ENCODE measurements around the gene NEK4. TPM values are rescaled to one million over a fixed set of nuclear protein-coding genes. Genes with fewer than 3 reads are reported as not detected.
A peak's percentile ranks its signal among the peaks of the same experiment; 100 is the strongest.

NEK4 gene
- total and polyA plus RNA-seq, 2 of the 13 experiments (the other 11 are each of a cell fraction or from before 2014, with no cell fraction given), result 16.5 to 38.0 TPM

- TF ChIP-seq CENPT (CRISPR knock-in tag; IDR thresholded peaks at IDR 0.05; ENCODE audit: low read depth) (peak; percentile 20; the same call in 1 of the 2 replicates), ZFP91 (CRISPR knock-in tag; IDR thresholded peaks at IDR 0.05; ENCODE audit: borderline replicate concordance) (peak; percentile 93), KLF9 (CRISPR knock-in tag; IDR thresholded peaks at IDR 0.05; ENCODE audit: low read depth) (peak; percentile 71; the same call in 1 of the 2 replicates), ZBTB26 (CRISPR knock-in tag; IDR thresholded peaks at IDR 0.05; ENCODE audit: borderline replicate concordance) (peak; percentile 74; the same call in 1 of the 2 replicates), ZSCAN25 (CRISPR knock-in tag; IDR thresholded peaks at IDR 0.05) (peak; percentile 81), TCF12 (IDR thresholded peaks at IDR 0.05) (no peak), TCF12 (CRISPR knock-in tag; IDR thresholded peaks at IDR 0.05) (peak; percentile 91; the same call in 1 of the 2 replicates), ZNF737 (CRISPR knock-in tag; IDR thresholded peaks at IDR 0.05; ENCODE audit: borderline replicate concordance) (peak; percentile 63; the same call in 1 of the 2 replicates), ZNF546 (CRISPR knock-in tag; conservative IDR thresholded peaks at IDR 0.05) (peak; percentile 81), SKIL (CRISPR knock-in tag; IDR thresholded peaks at IDR 0.05; ENCODE audit: borderline replicate concordance) (0 out of 2 replicates have a peak, but pooled peaks have one; percentile 24), HBP1 (CRISPR knock-in tag; IDR thresholded peaks at IDR 0.05; ENCODE audit: low read depth) (peak; percentile 92; the same call in 1 of the 2 replicates), KAT7 (CRISPR knock-in tag; IDR thresholded peaks at IDR 0.05; ENCODE audit: borderline replicate concordance) (peak; percentile 86; the same call in 1 of the 2 replicates), ZNF501 (CRISPR knock-in tag; IDR thresholded peaks at IDR 0.05) (peak; percentile 72; the same call in 1 of the 2 replicates), FOXK2 (IDR thresholded peaks at IDR 0.05) (peak; percentile 80), ZNF878 (CRISPR knock-in tag; IDR thresholded peaks at IDR 0.05) (peak; percentile 17; the same call in 1 of the 2 replicates), ZNF850 (CRISPR knock-in tag; conservative IDR thresholded peaks at IDR 0.05) (peak; percentile 70; the same call in 1 of the 2 replicates), ZHX1 (CRISPR knock-in tag; IDR thresholded peaks at IDR 0.05; ENCODE audit: low read depth) (peak; percentile 76; the same call in 1 of the 2 replicates)
Measured at GRCh38 chr3:52685709-52686691, 84.7 kb downstream of the NEK4 start, which contains the start of the genes GNL3 and PBRM1 (continued).

Measured in HepG2 (cell line).